K562 (cell line): ENCODE measurements around the gene MTIF3. TPM values are rescaled to one million over a fixed set of nuclear protein-coding genes. Genes with fewer than 3 reads are reported as not detected.

Experiments used
- ARHGAP35 ChIP-seq: fragments of 450-650 bp; IDR thresholded peaks from 2 replicates; pipeline ENCODE4 v1.6.1; 2018; ENCODE audit not compliant: partially characterized antibody
- ILK ChIP-seq: fragments of 450-650 bp; IDR thresholded peaks from 2 replicates; pipeline ENCODE4 v1.6.1; 2016; ENCODE audit warnings: missing genetic modification characterization, low read depth, mild to moderate bottlenecking, missing compliant biosample characterization, moderate library complexity, borderline replicate concordance
- NRF1 ChIP-seq, 2 experiments: fragments of 450-650 bp; IDR thresholded peaks in 1 of 2; conservative IDR thresholded peaks in 1 of 2; 2 replicates each; pipeline ENCODE4 v1.6.1; 2014; ENCODE audit warnings: mild to moderate bottlenecking in 2 of 2
- RBM17 ChIP-seq: fragments of 200-400 bp; formaldehyde crosslinking; IDR thresholded peaks from 2 replicates; pipeline ENCODE4 v1.6.1; 2017; ENCODE audit warnings: low read depth, mild to moderate bottlenecking, low read length, borderline replicate concordance
- SETDB1 ChIP-seq: IDR thresholded peaks from one replicate; pipeline ENCODE4 v1.6.1; 2012; ENCODE audit warnings: low read length, control low read depth, inconsistent platforms
- SMAD2 ChIP-seq: fragments of 150-350 bp; IDR thresholded peaks from 2 replicates; pipeline ENCODE4 v1.6.1; 2014; ENCODE audit warnings: low read depth, mild to moderate bottlenecking, low read length
- SUPT5H ChIP-seq: fragments of 450-650 bp; IDR thresholded peaks from 2 replicates; pipeline ENCODE4 v1.6.1; 2016
- TGIF2 ChIP-seq: sonication (generic); formaldehyde crosslinking; IDR thresholded peaks from 2 replicates; pipeline ENCODE4 v1.8.1; 2022; ENCODE audit warnings: mild to moderate bottlenecking, missing genetic modification reagents, moderate library complexity
- XRCC3 ChIP-seq: fragments of 450-650 bp; IDR thresholded peaks from 2 replicates; pipeline ENCODE4 v1.6.1; 2017; ENCODE audit warnings: mild to moderate bottlenecking, moderate library complexity
- ZBED1 ChIP-seq: IDR thresholded peaks from 2 replicates; pipeline ENCODE4 v1.6.1; 2014
- ZBTB8A ChIP-seq: fragments of 450-650 bp; IDR thresholded peaks from 2 replicates; pipeline ENCODE4 v1.6.1; 2018; ENCODE audit warnings: mild to moderate bottlenecking, moderate library complexity; ENCODE audit not compliant: partially characterized antibody
- ZKSCAN8 ChIP-seq: fragments of 200-800 bp; sonication (Bioruptor generic); IDR thresholded peaks from 2 replicates; pipeline ENCODE4 v1.6.1; 2016; ENCODE audit warnings: missing genetic modification characterization, missing compliant biosample characterization
- polyA plus RNA-seq, 8 experiments: library from polyadenylated mRNA; depleted of rRNA in 4 of 8; stranded (reverse) in 5 of 8; unstranded in 3 of 8; fragments of >200 nt; fragmentation: Nextera tagmentation in 2 of 8; fragmentation: Illumina TruSeq in 1 of 8; extraction: Ambion mirVana in 2 of 8; extraction: Trizol in 1 of 8; gene quantifications; 2 replicates each; pipeline versions ENCODE4 v1.2.1 to v1.2.3, GENCODE V29; 2011 to 2014; ENCODE audit warnings: inconsistent platforms in 1 of 8, missing spikeins in 1 of 8
- total RNA-seq, 7 experiments: library from RNA; depleted of rRNA in 6 of 7; stranded (reverse); fragments of >200 nt in 6 of 7; fragmentation: Illumina TruSeq in 2 of 7; extraction: Trizol in 2 of 7; gene quantifications; 2 replicates each; pipeline versions ENCODE4 v1.2.1 to v1.2.3, GENCODE V29; 2011 to 2021; ENCODE audit warnings: low replicate concordance in 1 of 7
- TF ChIP-seq, protein P1 (sequence below): fragments of 250-450 bp; sonication (Bioruptor Pico); IDR thresholded peaks from 2 replicates; pipeline ENCODE4 v1.4.0; 2020
- TF ChIP-seq, protein P2 (sequence below): fragments of 150-350 bp; conservative IDR thresholded peaks from 2 replicates; pipeline ENCODE4 v1.6.1; 2014; ENCODE audit warnings: low read length
- TF ChIP-seq, protein P3 (sequence below), 2 experiments: IDR thresholded peaks; 2 replicates each; pipeline ENCODE4 v1.6.1; 2011; ENCODE audit warnings: borderline replicate concordance in 1 of 2, control low read depth in 1 of 2, low read depth in 1 of 2, low read length in 1 of 2, mild to moderate bottlenecking in 1 of 2, mixed read lengths in 1 of 2, moderate library complexity in 1 of 2; ENCODE audit not compliant: insufficient read depth in 1 of 2, insufficient read length in 1 of 2, poor library complexity in 1 of 2, severe bottlenecking in 1 of 2; ENCODE audit errors: extremely low read depth in 1 of 2
- TF ChIP-seq, protein P4 (sequence below): fragments of 250-450 bp; sonication (Bioruptor Pico); IDR thresholded peaks from 2 replicates; pipeline ENCODE4 v1.8.0; 2022; ENCODE audit warnings: inconsistent platforms
- TF ChIP-seq, protein P5 (sequence below): sonication (generic); formaldehyde crosslinking; IDR thresholded peaks from 2 replicates; pipeline ENCODE4 v1.8.1; 2023; ENCODE audit warnings: mild to moderate bottlenecking, missing genetic modification reagents

Gene MTIF3
- total and polyA plus RNA-seq, 9 of the 15 experiments (the other 6 are each of a cell fraction or from before 2014, with no cell fraction given): 23.5 to 73.6 (median 45.2) TPM

DNA sequence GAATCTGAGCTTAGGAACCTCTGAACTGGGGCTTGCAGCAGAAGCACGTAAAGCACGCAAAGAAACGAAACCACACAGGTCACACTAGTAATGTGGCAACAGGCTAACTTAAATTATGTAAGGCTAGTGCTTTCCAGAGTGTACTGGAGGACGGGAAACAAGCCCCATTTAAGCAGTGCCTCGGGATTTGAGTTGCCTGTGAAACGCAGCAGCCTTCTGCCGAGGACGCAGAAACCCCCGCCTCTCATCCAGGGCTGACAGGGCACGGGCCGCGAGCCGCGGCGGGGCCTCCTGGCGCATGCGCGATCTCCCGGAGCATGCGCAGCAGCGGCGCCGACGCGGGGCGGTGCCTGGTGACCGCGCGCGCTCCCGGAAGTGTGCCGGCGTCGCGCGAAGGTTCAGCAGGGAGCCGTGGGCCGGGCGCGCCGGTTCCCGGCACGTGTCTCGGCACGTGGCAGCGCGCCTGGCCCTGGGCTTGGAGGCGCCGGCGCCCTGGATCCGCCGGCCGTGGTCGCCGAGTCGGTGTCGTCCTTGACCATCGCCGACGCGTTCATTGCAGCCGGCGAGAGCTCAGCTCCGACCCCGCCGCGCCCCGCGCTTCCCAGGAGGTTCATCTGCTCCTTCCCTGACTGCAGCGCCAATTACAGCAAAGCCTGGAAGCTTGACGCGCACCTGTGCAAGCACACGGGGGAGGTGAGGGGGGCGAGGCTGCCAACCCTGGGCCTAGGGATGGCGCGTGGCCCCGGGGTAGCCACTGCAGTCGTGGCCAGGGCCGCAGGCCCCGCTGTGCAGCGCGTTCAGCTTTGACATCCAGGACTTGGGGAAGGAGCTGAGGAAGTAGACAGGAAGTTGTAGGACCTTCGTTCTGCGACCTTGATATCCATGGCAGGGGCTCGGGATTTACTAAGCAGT is 25.9 kb downstream of the MTIF3 start, which contains the start of gene GTF3A (continued):
- TF ChIP-seq, protein P1, sequence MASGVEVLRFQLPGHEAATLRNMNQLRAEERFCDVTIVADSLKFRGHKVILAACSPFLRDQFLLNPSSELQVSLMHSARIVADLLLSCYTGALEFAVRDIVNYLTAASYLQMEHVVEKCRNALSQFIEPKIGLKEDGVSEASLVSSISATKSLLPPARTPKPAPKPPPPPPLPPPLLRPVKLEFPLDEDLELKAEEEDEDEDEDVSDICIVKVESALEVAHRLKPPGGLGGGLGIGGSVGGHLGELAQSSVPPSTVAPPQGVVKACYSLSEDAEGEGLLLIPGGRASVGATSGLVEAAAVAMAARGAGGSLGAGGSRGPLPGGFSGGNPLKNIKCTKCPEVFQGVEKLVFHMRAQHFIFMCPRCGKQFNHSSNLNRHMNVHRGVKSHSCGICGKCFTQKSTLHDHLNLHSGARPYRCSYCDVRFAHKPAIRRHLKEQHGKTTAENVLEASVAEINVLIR (CRISPR knock-in tag): no peak
- no peak for TF ChIP-seq ZBTB8A
- TF ChIP-seq ZBED1: no peak
- TF ChIP-seq, protein P2, sequence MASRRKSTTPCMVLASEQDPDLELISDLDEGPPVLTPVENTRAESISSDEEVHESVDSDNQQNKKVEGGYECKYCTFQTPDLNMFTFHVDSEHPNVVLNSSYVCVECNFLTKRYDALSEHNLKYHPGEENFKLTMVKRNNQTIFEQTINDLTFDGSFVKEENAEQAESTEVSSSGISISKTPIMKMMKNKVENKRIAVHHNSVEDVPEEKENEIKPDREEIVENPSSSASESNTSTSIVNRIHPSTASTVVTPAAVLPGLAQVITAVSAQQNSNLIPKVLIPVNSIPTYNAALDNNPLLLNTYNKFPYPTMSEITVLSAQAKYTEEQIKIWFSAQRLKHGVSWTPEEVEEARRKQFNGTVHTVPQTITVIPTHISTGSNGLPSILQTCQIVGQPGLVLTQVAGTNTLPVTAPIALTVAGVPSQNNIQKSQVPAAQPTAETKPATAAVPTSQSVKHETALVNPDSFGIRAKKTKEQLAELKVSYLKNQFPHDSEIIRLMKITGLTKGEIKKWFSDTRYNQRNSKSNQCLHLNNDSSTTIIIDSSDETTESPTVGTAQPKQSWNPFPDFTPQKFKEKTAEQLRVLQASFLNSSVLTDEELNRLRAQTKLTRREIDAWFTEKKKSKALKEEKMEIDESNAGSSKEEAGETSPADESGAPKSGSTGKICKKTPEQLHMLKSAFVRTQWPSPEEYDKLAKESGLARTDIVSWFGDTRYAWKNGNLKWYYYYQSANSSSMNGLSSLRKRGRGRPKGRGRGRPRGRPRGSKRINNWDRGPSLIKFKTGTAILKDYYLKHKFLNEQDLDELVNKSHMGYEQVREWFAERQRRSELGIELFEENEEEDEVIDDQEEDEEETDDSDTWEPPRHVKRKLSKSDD: no peak
- no peak for TF ChIP-seq SETDB1
- TF ChIP-seq ZKSCAN8: no peak
- peak; percentile 95; the same call in 1 of the 2 replicates for TF ChIP-seq TGIF2
- TF ChIP-seq ILK (tag): no peak
- TF ChIP-seq SUPT5H: peak; percentile 55
- TF ChIP-seq NRF1 (conservative IDR thresholded peaks at IDR 0.05 in 1 of 2, IDR thresholded peaks at IDR 0.05 in 1 of 2): peak; percentile 97
- TF ChIP-seq, protein P3, sequence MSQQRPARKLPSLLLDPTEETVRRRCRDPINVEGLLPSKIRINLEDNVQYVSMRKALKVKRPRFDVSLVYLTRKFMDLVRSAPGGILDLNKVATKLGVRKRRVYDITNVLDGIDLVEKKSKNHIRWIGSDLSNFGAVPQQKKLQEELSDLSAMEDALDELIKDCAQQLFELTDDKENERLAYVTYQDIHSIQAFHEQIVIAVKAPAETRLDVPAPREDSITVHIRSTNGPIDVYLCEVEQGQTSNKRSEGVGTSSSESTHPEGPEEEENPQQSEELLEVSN (IDR thresholded peaks at IDR 0.05; ENCODE audit: borderline replicate concordance in 1 of 2, extremely low read depth in 1 of 2, insufficient read depth in 1 of 2, insufficient read length in 1 of 2, low read depth in 1 of 2, low read length in 1 of 2, poor library complexity in 1 of 2, severe bottlenecking in 1 of 2): peak; percentile 96 to 99
- TF ChIP-seq RBM17: no peak
- TF ChIP-seq ARHGAP35: no peak
- TF ChIP-seq, protein P4, sequence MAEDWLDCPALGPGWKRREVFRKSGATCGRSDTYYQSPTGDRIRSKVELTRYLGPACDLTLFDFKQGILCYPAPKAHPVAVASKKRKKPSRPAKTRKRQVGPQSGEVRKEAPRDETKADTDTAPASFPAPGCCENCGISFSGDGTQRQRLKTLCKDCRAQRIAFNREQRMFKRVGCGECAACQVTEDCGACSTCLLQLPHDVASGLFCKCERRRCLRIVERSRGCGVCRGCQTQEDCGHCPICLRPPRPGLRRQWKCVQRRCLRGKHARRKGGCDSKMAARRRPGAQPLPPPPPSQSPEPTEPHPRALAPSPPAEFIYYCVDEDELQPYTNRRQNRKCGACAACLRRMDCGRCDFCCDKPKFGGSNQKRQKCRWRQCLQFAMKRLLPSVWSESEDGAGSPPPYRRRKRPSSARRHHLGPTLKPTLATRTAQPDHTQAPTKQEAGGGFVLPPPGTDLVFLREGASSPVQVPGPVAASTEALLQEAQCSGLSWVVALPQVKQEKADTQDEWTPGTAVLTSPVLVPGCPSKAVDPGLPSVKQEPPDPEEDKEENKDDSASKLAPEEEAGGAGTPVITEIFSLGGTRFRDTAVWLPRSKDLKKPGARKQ (CRISPR knock-in tag): no peak
- TF ChIP-seq XRCC3: no peak
- TF ChIP-seq SMAD2: no peak
- TF ChIP-seq, protein P5, sequence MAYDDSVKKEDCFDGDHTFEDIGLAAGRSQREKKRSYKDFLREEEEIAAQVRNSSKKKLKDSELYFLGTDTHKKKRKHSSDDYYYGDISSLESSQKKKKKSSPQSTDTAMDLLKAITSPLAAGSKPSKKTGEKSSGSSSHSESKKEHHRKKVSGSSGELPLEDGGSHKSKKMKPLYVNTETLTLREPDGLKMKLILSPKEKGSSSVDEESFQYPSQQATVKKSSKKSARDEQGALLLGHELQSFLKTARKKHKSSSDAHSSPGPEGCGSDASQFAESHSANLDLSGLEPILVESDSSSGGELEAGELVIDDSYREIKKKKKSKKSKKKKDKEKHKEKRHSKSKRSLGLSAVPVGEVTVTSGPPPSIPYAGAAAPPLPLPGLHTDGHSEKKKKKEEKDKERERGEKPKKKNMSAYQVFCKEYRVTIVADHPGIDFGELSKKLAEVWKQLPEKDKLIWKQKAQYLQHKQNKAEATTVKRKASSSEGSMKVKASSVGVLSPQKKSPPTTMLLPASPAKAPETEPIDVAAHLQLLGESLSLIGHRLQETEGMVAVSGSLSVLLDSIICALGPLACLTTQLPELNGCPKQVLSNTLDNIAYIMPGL: no peak
